NCI-H2107 (cell line): ENCODE measurements around the gene AFDN.
A peak's percentile ranks its signal among the peaks of the same experiment; 100 is the strongest.

ENCODE experiments used
- DNase-seq: peaks from one replicate; lab custom pipeline; 2025; lab: John Stamatoyannopoulos, UW

Gene AFDN

GRCh38 chr6:167819576-167819975, 7.1 kb upstream of the AFDN start:
- DNase-seq, result no peak

GRCh38 chr6:167820681-167821080, 6.0 kb upstream of the AFDN start:
- DNase-seq, result no peak

GRCh38 chr6:167824591-167825331, 1.9 kb upstream of the AFDN start:
- DNase-seq, result no peak

GRCh38 chr6:167825332-167826229, 1.1 kb upstream of the AFDN start:
- no peak for DNase-seq

GRCh38 chr6:167826230-167826895, 348 bp upstream of the AFDN start:
- no peak for DNase-seq

GRCh38 chr6:167827583-167828324, 1.0 kb downstream of the AFDN start:
- peak; percentile 20 for DNase-seq

GRCh38 chr6:167828325-167828956, 1.7 kb downstream of the AFDN start:
- no peak for DNase-seq

- no peak for DNase-seq
These were observed 2.8 kb downstream of the AFDN start for GRCh38 chr6:167829513-167829912.

GRCh38 chr6:167831281-167831828, 4.6 kb downstream of the AFDN start:
- DNase-seq, result no peak

- DNase-seq, result no peak
These were observed 6.0 kb downstream of the AFDN start for GRCh38 chr6:167832497-167833395.

GRCh38 chr6:167833396-167833763, 6.7 kb downstream of the AFDN start:
- DNase-seq, result no peak

- no peak for DNase-seq
These were observed 8.5 kb downstream of the AFDN start for GRCh38 chr6:167835260-167835659.

- no peak for DNase-seq
These were observed 10.0 kb downstream of the AFDN start for GRCh38 chr6:167836721-167837120.

GRCh38 chr6:167838207-167838748, 11.6 kb downstream of the AFDN start:
- DNase-seq, result no peak

GRCh38 chr6:167839343-167839742, 12.6 kb downstream of the AFDN start:
- no peak for DNase-seq

- DNase-seq, result no peak
These were observed 13.0 kb downstream of the AFDN start for GRCh38 chr6:167839755-167840154.

GRCh38 chr6:167840160-167840525, 13.4 kb downstream of the AFDN start:
- no peak for DNase-seq

- no peak for DNase-seq
These were observed 13.9 kb downstream of the AFDN start for GRCh38 chr6:167840526-167841179.

GRCh38 chr6:167841981-167842380, 15.3 kb downstream of the AFDN start:
- DNase-seq, result no peak
